Ovary (tissue), 9 donors: ENCODE results near the gene PSMC1. TPM values are rescaled to one million over a fixed set of nuclear protein-coding genes. Genes with fewer than 3 reads are reported as not detected.

Experiments
- DNase-seq, 5 donors: peaks; one replicate each; pipeline ENCODE4 v3.0.0-alpha.2; 2019 to 2020
- H3K27ac ChIP-seq, 2 donors: fragments of 200-600 bp; one replicate each; pipeline versions ENCODE4 v1.5.1 to v1.8.0; 2019 to 2022
- H3K27me3 ChIP-seq: fragments of 200-600 bp; one replicate; pipeline ENCODE4 v1.8.0; 2022
- H3K36me3 ChIP-seq: fragments of 200-600 bp; sonication (generic); one replicate; pipeline ENCODE4 v1.5.1; 2019
- H3K4me1 ChIP-seq: one replicate; pipeline ENCODE4 v1.8.1; 2013; ENCODE audit warnings: mild to moderate bottlenecking, moderate library complexity; ENCODE audit not compliant: insufficient read depth
- H3K4me3 ChIP-seq: fragments of 200-600 bp; sonication (generic); one replicate; pipeline ENCODE4 v1.5.1; 2017
- H3K9me3 ChIP-seq, 2 donors: fragments of 200-600 bp in 1 of 2; sonication (generic) in 1 of 2; one replicate each; pipeline versions ENCODE4 v1.5.1 to v1.8.1; 2013 to 2019; ENCODE audit warnings: mild to moderate bottlenecking in 1 of 2, moderate library complexity in 1 of 2
- EP300 ChIP-seq: sonication (generic); formaldehyde crosslinking; IDR thresholded peaks from one replicate; pipeline ENCODE4 v1.6.1; 2017; ENCODE audit warnings: antibody characterized with exemption
- POLR2A ChIP-seq: fragments of 450-650 bp; IDR thresholded peaks from one replicate; pipeline ENCODE4 v1.6.1; 2017; ENCODE audit warnings: antibody characterized with exemption, mild to moderate bottlenecking, moderate library complexity
- WGBS, 3 donors: extraction: QIAGEN DNeasy Blood & Tissue Kit in 1 of 3; methylation state at CpG; one replicate each; pipeline versions ENCODE4 v1.1.5 to v1.1.7; 2013 to 2017; 5-methylcytosine and 5-hydroxymethylcytosine counted together
- intact Hi-C, 4 donors: fragments of 100-400 bp; cut with DNase I; formaldehyde crosslinking; loops; one replicate each; pipeline versions ENCODE4 v1.11.0 to v1.15.1; 2022 to 2023
- polyA plus RNA-seq, 2 donors: library from polyadenylated mRNA; stranded (reverse); fragments of 200-250 nt in 1 of 2; fragments of 350-450 nt in 1 of 2; fragmentation: Illumina TruSeq in 1 of 2; extraction: RNeasy Lipid Tissue Mini Kit (QIAGEN cat#74804) in 1 of 2; gene quantifications; one replicate each; pipeline ENCODE4 v1.2.3, GENCODE V29; 2013 to 2014
- total RNA-seq, 7 donors: library from RNA; depleted of rRNA in 2 of 7; stranded (reverse); fragments of >200 nt in 2 of 7; fragmentation: NEBNext Ultra II Directional in 3 of 7; extraction: Animal tissue kit (Norgen Biotek cat#: 25700) in 3 of 7; gene quantifications; one replicate each; pipeline versions ENCODE4 v1.1.0 to v1.2.4, GENCODE V29; 2016 to 2023
- TF ChIP-seq, protein P1 (sequence below), 3 donors: fragments of 450-650 bp in 2 of 3; fragments of 200-600 bp in 1 of 3; IDR thresholded peaks; one replicate each; pipeline versions ENCODE4 v1.5.1 to v1.8.0; 2016 to 2022; ENCODE audit warnings: antibody characterized with exemption in 3 of 3, mild to moderate bottlenecking in 1 of 3
- donor health status: DM: no; HTN: no; CAD: no; lungs with moderate emphysema.
- donor health status: DM: no; HTN: no; CAD: no.
- donor health status: Bipolar disorder and iron deficiency.
- donor health status: DM: yes; HTN: yes; CAD: no.
- donor health status: DM: no; HTN: no; CAD: no.
- donor health status: DM: yes; HTN: yes; CAD: no.

Gene PSMC1
- total and polyA plus RNA-seq, 9 donors = 32.3 to 212 (median 66.8) TPM

DNA sequence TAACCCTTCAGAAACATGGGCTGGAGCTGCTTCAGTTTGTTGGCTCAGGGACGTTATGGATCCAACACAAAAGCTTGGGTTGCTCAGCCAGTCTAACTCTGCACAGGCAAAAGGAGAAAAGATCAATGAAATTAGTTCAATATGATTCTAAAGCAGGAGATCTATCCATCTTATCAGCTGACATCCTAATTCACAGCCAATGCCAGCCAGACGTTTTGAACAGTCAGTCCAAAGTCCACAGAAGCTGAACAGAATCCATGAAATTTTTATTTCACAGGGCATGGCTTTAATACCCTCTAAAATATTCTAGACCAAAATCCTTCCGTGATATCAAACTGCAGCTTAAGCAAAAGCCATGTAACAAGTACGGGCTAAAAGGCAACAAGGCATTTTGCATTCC, 61.7 kb downstream of the PSMC1 start:
- whole genome bisulfite sequencing, 3 donors = 83 to 90% (median 84%) methylated on average over 4 of the region's 4 CpGs
- DNase-seq = no peak
- Histone ChIP-seq H3K36me3 (no peaks in the 10 kb centered on the region), H3K27ac (no peak overlapping the region), H3K9me3 (no peaks in the 10 kb centered on the region), H3K27me3 (no peaks in the 10 kb centered on the region), H3K4me3 (no peak overlapping the region), H3K4me1 (peaks cover 1% of the 10 kb centered on the region)
- TF ChIP-seq, protein P1, sequence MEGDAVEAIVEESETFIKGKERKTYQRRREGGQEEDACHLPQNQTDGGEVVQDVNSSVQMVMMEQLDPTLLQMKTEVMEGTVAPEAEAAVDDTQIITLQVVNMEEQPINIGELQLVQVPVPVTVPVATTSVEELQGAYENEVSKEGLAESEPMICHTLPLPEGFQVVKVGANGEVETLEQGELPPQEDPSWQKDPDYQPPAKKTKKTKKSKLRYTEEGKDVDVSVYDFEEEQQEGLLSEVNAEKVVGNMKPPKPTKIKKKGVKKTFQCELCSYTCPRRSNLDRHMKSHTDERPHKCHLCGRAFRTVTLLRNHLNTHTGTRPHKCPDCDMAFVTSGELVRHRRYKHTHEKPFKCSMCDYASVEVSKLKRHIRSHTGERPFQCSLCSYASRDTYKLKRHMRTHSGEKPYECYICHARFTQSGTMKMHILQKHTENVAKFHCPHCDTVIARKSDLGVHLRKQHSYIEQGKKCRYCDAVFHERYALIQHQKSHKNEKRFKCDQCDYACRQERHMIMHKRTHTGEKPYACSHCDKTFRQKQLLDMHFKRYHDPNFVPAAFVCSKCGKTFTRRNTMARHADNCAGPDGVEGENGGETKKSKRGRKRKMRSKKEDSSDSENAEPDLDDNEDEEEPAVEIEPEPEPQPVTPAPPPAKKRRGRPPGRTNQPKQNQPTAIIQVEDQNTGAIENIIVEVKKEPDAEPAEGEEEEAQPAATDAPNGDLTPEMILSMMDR (IDR thresholded peaks at IDR 0.05) = no peak
- TF ChIP-seq EP300 (no peak), POLR2A (no peak)
- intact Hi-C loops = no loop called here

- H3K4me1 ChIP-seq = peaks cover 1% of the 10 kb centered on the region
- DNase-seq = no peak
- 89 to 94% (median 91%) methylated on average over 3 of the region's 3 CpGs for WGBS, 3 donors
- H3K27me3 ChIP-seq = no peaks in the 10 kb centered on the region
- H3K27ac ChIP-seq = no peak overlapping the region
- H3K4me3 ChIP-seq = no peak overlapping the region
- intact Hi-C loops = no loop called here
- TF ChIP-seq POLR2A = no peak
- TF ChIP-seq, protein P1 (IDR thresholded peaks at IDR 0.05) = no peak
- no peak for TF ChIP-seq EP300
- H3K36me3 ChIP-seq = no peaks in the 10 kb centered on the region
- H3K9me3 ChIP-seq = no peaks in the 10 kb centered on the region
These were observed 62.8 kb downstream of the PSMC1 start for GRCh38 chr14:90319173-90319572.

DNA sequence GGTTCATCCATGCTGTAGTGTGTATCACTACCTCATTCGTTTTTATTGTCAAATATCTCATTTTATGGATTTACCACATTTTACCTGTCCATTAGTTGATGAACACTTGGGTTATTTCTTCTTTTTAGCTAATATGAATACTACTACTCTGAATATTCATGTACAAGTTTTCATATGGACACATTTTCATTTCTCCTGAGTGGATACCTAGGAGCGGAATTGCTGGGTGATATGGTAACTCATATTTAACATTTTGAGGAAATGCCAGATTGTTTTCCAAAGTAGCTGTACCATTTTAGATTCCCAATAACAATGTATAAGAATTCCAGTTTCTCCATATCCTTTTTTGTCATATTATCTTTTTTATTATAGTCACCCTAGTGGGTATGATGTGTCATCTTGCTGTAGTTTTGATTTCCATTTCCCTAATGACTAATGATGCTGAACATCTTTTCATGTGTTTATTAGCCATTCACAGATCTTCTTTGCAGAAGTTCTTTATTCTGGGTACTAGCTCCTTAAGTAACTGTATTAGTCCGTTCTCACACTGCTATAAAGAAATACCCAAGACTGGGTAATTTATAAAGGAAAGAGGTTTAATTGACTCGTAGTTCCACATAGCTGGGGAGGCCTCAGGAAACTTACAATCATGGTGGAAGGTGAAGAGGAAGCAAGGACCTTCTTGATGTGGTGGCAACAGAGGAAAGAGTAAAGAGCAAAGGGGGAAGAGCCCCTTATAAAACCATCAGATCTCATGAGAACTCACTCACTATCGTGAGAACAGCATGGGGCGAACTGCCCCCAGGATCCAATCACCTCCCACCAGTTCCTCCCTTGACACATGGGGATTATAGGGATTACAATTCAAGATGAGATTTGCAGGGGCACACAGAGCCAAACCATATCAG, 63.5 kb downstream of the PSMC1 start:
- H3K27me3 ChIP-seq = no peaks in the 10 kb centered on the region
- H3K4me1 ChIP-seq = peaks cover 1% of the 10 kb centered on the region
- H3K36me3 ChIP-seq = no peaks in the 10 kb centered on the region
- intact Hi-C loops = no loop called here
- no peak for TF ChIP-seq EP300
- no peak for TF ChIP-seq POLR2A
- TF ChIP-seq, protein P1 (IDR thresholded peaks at IDR 0.05) = no peak
- H3K9me3 ChIP-seq = no peaks in the 10 kb centered on the region
- H3K4me3 ChIP-seq = no peak overlapping the region
- 97 to 98% (median 97%) methylated on average over 6 of the region's 6 CpGs for WGBS, 3 donors
- DNase-seq = no peak
- no peak overlapping the region for H3K27ac ChIP-seq

- peaks cover 1% of the 10 kb centered on the region for H3K4me1 ChIP-seq
- H3K9me3 ChIP-seq = no peaks in the 10 kb centered on the region
- WGBS, 3 donors = 77 to 88% (median 78%) methylated on average over 4 of the region's 4 CpGs
- no peak overlapping the region for H3K4me3 ChIP-seq
- TF ChIP-seq POLR2A (no peak), EP300 (no peak)
- TF ChIP-seq, protein P1 (IDR thresholded peaks at IDR 0.05) = no peak
- H3K27ac ChIP-seq = no peak overlapping the region
- DNase-seq = no peak
- H3K27me3 ChIP-seq = no peaks in the 10 kb centered on the region
- intact Hi-C loops = no loop called here
- H3K36me3 ChIP-seq = no peaks in the 10 kb centered on the region
These were observed 65.5 kb downstream of the PSMC1 start for GRCh38 chr14:90321891-90322290.

Other genes with a start within 250 kb of the PSMC1 start
- under 1 TPM in 5 of 7 donors, not detected in 2; 0.18 to 0.80 (median 0.28) TPM for gene KCNK13, start 194.6 kb upstream of the PSMC1 start, total RNA-seq
- under 1 TPM; 0.13 to 0.40 TPM for gene KCNK13, start 194.6 kb upstream of the PSMC1 start, polyA plus RNA-seq
- 10 to 100 TPM in 6 of 7 donors, 1 to 10 TPM in 1; 9.9 to 28.5 (median 16.3) TPM for gene NRDE2, start 75.4 kb downstream of the PSMC1 start, total RNA-seq
- 1 to 10 TPM; 7.7 to 9.3 TPM for gene NRDE2, start 75.4 kb downstream of the PSMC1 start, polyA plus RNA-seq
- gene CALM1, start 140.5 kb downstream of the PSMC1 start, total RNA-seq = 100 to 1,000 TPM; 122 to 312 (median 225) TPM
- gene CALM1, start 140.5 kb downstream of the PSMC1 start, polyA plus RNA-seq = 100 to 1,000 TPM; 143 to 514 TPM